ENCODE data around the gene TRPM8.
A peak's percentile ranks its signal among the peaks of the same experiment; 100 is the strongest.

Gene TRPM8

GRCh38 chr2:234051374-234052070 is 134.3 kb downstream of the TRPM8 start:
- peak; percentile 25 for DNase-seq

- DNase-seq = no peak
These were observed 141.7 kb downstream of the TRPM8 start for GRCh38 chr2:234058881-234059280.

- no peak for DNase-seq
These were observed 143.1 kb downstream of the TRPM8 start for GRCh38 chr2:234060236-234060635.

GRCh38 chr2:234061624-234062257 is 144.6 kb downstream of the TRPM8 start:
- no peak for DNase-seq

- no peak for DNase-seq
These were observed 149.4 kb downstream of the TRPM8 start for GRCh38 chr2:234066587-234066986.
